HepG2 (cell line): Measurements from ENCODE around the gene GADD45G. TPM values are rescaled to one million over a fixed set of nuclear protein-coding genes. Genes with fewer than 3 reads are reported as not detected.
A peak's percentile ranks its signal among the peaks of the same experiment; 100 is the strongest.

Experiments used
- BHLHE40 ChIP-seq: IDR thresholded peaks from 2 replicates; pipeline ENCODE4 v1.6.1; 2011; ENCODE audit warnings: low read length, improper control_type of control experiment
- CBX1 ChIP-seq: IDR thresholded peaks from one replicate; pipeline ENCODE4 v1.6.1; 2016; ENCODE audit warnings: antibody characterized with exemption, low read depth
- CSRNP1 ChIP-seq: sonication (generic); formaldehyde crosslinking; IDR thresholded peaks from 2 replicates; pipeline ENCODE4 v1.8.1; 2023; ENCODE audit warnings: mild to moderate bottlenecking, missing genetic modification reagents
- FOXJ3 ChIP-seq: sonication (generic); formaldehyde crosslinking; IDR thresholded peaks from 2 replicates; pipeline ENCODE4 v1.4.0; 2020; ENCODE audit warnings: missing genetic modification reagents, mild to moderate bottlenecking, borderline replicate concordance
- HOXA3 ChIP-seq: sonication (generic); formaldehyde crosslinking; IDR thresholded peaks from 2 replicates; pipeline ENCODE4 v1.5.0; 2020; ENCODE audit warnings: missing genetic modification reagents
- KDM1A ChIP-seq: IDR thresholded peaks from 2 replicates; pipeline ENCODE4 v1.6.1; 2016; ENCODE audit warnings: missing compliant biosample characterization
- MIER2 ChIP-seq: IDR thresholded peaks from 2 replicates; pipeline ENCODE4 v1.6.1; 2016; ENCODE audit warnings: missing biosample characterization, missing genetic modification reagents
- NR3C1 ChIP-seq: sonication (generic); formaldehyde crosslinking; IDR thresholded peaks from 2 replicates; pipeline ENCODE4 v1.4.0; 2020; ENCODE audit warnings: missing genetic modification reagents
- SETDB1 ChIP-seq: sonication (generic); formaldehyde crosslinking; IDR thresholded peaks from 2 replicates; pipeline ENCODE4 v1.5.1; 2020; ENCODE audit warnings: missing genetic modification reagents, mild to moderate bottlenecking, borderline replicate concordance
- SKIL ChIP-seq: sonication (generic); formaldehyde crosslinking; IDR thresholded peaks from 2 replicates; pipeline ENCODE4 v1.8.0; 2022; ENCODE audit warnings: missing genetic modification reagents, mild to moderate bottlenecking, moderate library complexity, borderline replicate concordance
- TBX3 ChIP-seq: fragments of 450-650 bp; IDR thresholded peaks from 2 replicates; pipeline ENCODE4 v1.6.1; 2017; ENCODE audit warnings: antibody characterized with exemption, mild to moderate bottlenecking, inconsistent platforms, borderline replicate concordance
- ZFP41 ChIP-seq: sonication (generic); formaldehyde crosslinking; IDR thresholded peaks from 2 replicates; pipeline ENCODE4 v1.4.0; 2020; ENCODE audit warnings: mild to moderate bottlenecking, missing genetic modification reagents, borderline replicate concordance
- ZKSCAN5 ChIP-seq: sonication (generic); formaldehyde crosslinking; IDR thresholded peaks from 2 replicates; pipeline ENCODE4 v1.5.1; 2020; ENCODE audit warnings: mild to moderate bottlenecking, missing genetic modification reagents
- ZNF263 ChIP-seq: sonication (generic); formaldehyde crosslinking; IDR thresholded peaks from 2 replicates; pipeline ENCODE4 v1.4.0; 2020; ENCODE audit warnings: missing genetic modification reagents
- ZNF367 ChIP-seq: sonication (generic); formaldehyde crosslinking; IDR thresholded peaks from 2 replicates; pipeline ENCODE4 v1.4.0; 2020; ENCODE audit warnings: missing genetic modification reagents, borderline replicate concordance
- polyA plus RNA-seq, 8 experiments: library from polyadenylated mRNA; depleted of rRNA in 3 of 8; stranded (reverse) in 7 of 8; unstranded in 1 of 8; fragments of >200 nt; fragmentation: Illumina TruSeq in 4 of 8; extraction: Trizol in 4 of 8; gene quantifications; 2 replicates each; pipeline versions ENCODE4 v1.2.1 to v1.2.3, GENCODE V29; 2011 to 2016; ENCODE audit warnings: low read depth in 4 of 8, missing spikeins in 1 of 8, mixed read lengths in 1 of 8; ENCODE audit not compliant: insufficient read depth in 1 of 8
- total RNA-seq, 5 experiments: library from RNA; depleted of rRNA; stranded (reverse); fragments of >200 nt; fragmentation: Illumina TruSeq; extraction: Trizol; gene quantifications; 2 replicates each; pipeline ENCODE4 v1.2.3, GENCODE V29; 2016; ENCODE audit warnings: low read depth in 1 of 5
- TF ChIP-seq, protein P1 (sequence below): sonication (generic); formaldehyde crosslinking; IDR thresholded peaks from 2 replicates; pipeline ENCODE4 v1.5.0; 2020; ENCODE audit warnings: mild to moderate bottlenecking, missing genetic modification reagents
- TF ChIP-seq, protein P2 (sequence below): sonication (generic); formaldehyde crosslinking; IDR thresholded peaks from 2 replicates; pipeline ENCODE4 v1.4.0; 2020; ENCODE audit warnings: missing genetic modification reagents
- TF ChIP-seq, protein P3 (sequence below): sonication (generic); formaldehyde crosslinking; IDR thresholded peaks from 2 replicates; pipeline ENCODE4 v1.8.1; 2023; ENCODE audit warnings: mild to moderate bottlenecking, missing genetic modification reagents
- TF ChIP-seq, protein P4 (sequence below): IDR thresholded peaks from 2 replicates; pipeline ENCODE4 v1.6.1; 2018; ENCODE audit warnings: missing genetic modification reagents, mild to moderate bottlenecking, missing compliant biosample characterization

Gene GADD45G
- total and polyA plus RNA-seq, 2 of the 13 experiments (the other 11 are each of a cell fraction or from before 2014, with no cell fraction given) = not detected

- TF ChIP-seq, protein P1, sequence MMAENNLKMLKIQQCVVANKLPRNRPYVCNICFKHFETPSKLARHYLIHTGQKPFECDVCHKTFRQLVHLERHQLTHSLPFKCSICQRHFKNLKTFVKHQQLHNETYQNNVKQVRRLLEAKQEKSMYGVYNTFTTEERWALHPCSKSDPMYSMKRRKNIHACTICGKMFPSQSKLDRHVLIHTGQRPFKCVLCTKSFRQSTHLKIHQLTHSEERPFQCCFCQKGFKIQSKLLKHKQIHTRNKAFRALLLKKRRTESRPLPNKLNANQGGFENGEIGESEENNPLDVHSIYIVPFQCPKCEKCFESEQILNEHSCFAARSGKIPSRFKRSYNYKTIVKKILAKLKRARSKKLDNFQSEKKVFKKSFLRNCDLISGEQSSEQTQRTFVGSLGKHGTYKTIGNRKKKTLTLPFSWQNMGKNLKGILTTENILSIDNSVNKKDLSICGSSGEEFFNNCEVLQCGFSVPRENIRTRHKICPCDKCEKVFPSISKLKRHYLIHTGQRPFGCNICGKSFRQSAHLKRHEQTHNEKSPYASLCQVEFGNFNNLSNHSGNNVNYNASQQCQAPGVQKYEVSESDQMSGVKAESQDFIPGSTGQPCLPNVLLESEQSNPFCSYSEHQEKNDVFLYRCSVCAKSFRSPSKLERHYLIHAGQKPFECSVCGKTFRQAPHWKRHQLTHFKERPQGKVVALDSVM = no peak
- peak; percentile 88 for TF ChIP-seq BHLHE40
- TF ChIP-seq ZNF367 (CRISPR knock-in tag) = no peak
- TF ChIP-seq HOXA3 = peak; percentile 58; the same call in 1 of the 2 replicates
- TF ChIP-seq, protein P2, sequence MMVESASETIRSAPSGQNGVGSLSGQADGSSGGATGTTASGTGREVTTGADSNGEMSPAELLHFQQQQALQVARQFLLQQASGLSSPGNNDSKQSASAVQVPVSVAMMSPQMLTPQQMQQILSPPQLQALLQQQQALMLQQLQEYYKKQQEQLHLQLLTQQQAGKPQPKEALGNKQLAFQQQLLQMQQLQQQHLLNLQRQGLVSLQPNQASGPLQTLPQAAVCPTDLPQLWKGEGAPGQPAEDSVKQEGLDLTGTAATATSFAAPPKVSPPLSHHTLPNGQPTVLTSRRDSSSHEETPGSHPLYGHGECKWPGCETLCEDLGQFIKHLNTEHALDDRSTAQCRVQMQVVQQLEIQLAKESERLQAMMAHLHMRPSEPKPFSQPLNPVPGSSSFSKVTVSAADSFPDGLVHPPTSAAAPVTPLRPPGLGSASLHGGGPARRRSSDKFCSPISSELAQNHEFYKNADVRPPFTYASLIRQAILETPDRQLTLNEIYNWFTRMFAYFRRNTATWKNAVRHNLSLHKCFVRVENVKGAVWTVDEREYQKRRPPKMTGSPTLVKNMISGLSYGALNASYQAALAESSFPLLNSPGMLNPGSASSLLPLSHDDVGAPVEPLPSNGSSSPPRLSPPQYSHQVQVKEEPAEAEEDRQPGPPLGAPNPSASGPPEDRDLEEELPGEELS = peak; percentile 84
- peak; percentile 86 for TF ChIP-seq SKIL (CRISPR knock-in tag)
- TF ChIP-seq, protein P3, sequence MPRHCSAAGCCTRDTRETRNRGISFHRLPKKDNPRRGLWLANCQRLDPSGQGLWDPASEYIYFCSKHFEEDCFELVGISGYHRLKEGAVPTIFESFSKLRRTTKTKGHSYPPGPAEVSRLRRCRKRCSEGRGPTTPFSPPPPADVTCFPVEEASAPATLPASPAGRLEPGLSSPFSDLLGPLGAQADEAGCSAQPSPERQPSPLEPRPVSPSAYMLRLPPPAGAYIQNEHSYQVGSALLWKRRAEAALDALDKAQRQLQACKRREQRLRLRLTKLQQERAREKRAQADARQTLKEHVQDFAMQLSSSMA (CRISPR knock-in tag) = 0 out of 2 replicates have a peak, but pooled peaks have one; percentile 47
- no peak for TF ChIP-seq ZFP41 (CRISPR knock-in tag)
- no peak for TF ChIP-seq SETDB1
- TF ChIP-seq, protein P4, sequence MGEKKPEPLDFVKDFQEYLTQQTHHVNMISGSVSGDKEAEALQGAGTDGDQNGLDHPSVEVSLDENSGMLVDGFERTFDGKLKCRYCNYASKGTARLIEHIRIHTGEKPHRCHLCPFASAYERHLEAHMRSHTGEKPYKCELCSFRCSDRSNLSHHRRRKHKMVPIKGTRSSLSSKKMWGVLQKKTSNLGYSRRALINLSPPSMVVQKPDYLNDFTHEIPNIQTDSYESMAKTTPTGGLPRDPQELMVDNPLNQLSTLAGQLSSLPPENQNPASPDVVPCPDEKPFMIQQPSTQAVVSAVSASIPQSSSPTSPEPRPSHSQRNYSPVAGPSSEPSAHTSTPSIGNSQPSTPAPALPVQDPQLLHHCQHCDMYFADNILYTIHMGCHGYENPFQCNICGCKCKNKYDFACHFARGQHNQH (CRISPR knock-in tag) = peak; percentile 63; the same call in 1 of the 2 replicates
- no peak for TF ChIP-seq NR3C1 (CRISPR knock-in tag)
- TF ChIP-seq MIER2 = 0 out of 2 replicates have a peak, but pooled peaks have one; percentile 56
- no peak for TF ChIP-seq CBX1
- no peak for TF ChIP-seq ZKSCAN5
- peak; percentile 83; the same call in 1 of the 2 replicates for TF ChIP-seq TBX3
- peak; percentile 27; the same call in 1 of the 2 replicates for TF ChIP-seq ZNF263
- 0 out of 2 replicates have a peak, but pooled peaks have one; percentile 37 for TF ChIP-seq CSRNP1 (CRISPR knock-in tag)
- TF ChIP-seq FOXJ3 = no peak; the same call in none of the 2 replicates
- TF ChIP-seq KDM1A (CRISPR knock-in tag) = peak; percentile 90
These were observed 43.6 kb downstream of the GADD45G start (continued) for GRCh38 chr9:89648247-89649000.
